ENCODE data around the gene ST13.
A peak's percentile ranks its signal among the peaks of the same experiment; 100 is the strongest.
"Not testable (repeated sequence)": the region's sequence is repeated elsewhere in the genome, so short reads cannot be mapped to it uniquely, and the experiment has no call there.

The ST13 gene

GRCh38 chr22:40834619-40835018 is 21.8 kb downstream of the ST13 start:
- FAIRE-seq = no peak

DNA sequence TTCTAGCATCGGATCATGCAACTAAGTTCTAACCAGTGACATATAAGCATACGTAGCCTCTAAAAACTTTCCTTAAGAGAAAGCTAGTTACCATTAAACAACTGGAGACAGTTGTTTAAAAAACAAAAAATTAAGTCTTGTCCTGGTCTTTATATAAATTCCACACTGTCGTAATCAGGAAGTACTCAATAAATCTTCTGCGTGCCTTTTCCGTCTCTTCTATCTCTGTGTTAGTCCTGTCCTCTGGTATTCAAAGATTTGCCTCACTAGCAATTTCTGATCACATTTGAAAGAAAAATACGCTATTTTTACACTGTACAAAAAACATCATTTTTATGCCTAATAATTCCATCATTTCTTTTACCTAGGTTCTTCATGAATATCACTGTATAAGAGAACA is 27.3 kb downstream of the ST13 start:
- no peak for FAIRE-seq

DNA sequence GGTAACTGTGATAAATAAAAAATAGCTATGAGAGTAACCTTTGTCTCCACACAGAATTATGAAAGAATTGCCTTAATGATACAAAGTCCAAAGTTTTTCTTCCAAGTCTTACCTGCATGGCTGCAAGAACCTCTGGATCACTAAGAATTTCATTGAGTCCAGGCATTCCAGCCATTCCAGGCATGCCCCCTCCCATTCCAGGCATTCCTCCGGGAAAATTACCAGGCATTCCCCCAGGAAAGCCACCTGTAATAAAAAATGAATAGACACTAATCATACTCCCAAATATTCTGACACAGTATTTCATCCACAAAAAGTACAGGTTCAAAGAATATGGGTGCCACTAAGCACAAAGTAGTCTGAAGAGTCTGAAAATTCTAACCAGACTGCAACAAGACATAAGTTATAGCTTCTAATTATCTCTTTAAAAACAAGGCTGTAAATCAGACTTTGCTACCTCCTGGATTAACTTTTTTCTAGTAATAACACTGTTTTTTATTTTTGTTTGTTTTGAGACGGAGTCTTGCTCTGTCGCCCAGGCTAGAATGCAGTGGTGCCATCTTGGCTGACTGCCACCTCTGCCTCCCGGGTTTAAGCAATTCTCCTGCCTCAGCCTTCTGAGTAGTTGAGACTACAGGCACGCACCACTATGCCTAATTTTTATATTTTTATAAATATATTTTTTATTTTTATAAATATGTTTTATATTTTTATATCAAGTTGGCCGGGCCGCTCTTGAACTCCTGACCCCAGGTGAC is 29.3 kb downstream of the ST13 start:
- FAIRE-seq = peak; percentile 85

DNA sequence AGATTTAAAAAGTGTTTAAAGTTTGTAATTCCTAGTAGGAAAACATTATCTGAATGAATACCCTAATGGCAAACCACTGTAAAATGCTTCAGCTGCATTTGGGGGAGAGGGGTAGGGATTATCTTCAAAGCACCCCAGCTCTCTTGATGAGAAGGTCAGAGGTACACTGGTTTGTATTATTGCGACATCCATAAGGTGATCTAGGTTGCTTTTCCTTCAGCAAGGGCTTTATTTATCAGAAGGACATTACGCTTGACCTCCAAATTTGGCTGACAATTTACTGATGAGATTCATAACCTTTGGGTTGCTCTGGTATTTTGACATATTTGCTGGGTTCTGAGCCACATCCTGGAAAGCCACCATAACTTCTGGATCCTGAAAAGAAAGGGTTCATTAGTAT is 30.1 kb downstream of the ST13 start:
- not testable (repeated sequence) for FAIRE-seq

DNA sequence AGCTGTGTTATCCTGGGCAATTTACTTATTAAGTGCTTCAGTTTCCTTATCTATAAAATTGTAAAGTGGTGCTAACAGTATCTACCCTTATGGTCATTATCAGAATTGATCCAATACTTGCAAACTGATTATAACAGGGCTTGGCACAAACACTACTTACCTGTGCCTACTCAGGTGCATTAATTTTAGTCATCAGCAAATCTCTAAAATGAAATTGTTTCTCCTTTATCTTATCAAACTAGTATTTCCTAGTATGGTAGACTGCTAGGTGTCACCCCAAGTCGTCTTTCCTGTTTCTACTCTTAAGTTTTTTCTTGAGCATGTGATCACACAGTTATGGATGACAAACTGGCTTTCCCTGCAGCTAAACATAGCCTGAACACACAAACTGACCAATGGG is 33.0 kb downstream of the ST13 start:
- no peak for FAIRE-seq

DNA sequence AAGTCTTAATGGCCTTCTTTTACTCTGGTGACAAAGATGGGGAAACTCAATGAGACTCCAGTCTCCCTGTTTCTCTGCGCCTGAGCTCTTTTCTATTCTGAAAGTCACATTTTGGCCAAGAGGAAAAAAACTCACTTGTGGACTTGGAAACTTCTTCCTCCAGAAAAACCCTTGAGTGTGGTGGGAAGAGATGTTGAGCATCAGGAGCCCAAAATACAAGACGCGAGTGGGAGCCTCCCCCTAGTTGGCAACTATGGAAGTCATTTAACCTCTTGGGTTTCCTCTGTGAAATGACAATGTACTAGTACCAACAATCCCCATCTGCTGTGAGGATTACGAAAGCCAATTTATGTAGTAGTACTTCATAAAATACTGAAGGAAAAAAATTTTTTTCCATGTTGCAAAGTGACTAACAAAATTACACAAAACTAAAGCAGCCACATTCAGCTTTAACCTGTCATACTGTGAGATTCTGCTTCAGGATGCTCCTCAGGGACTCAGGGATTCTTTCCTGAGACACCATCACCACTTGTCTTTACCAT is 36.8 kb downstream of the ST13 start:
- FAIRE-seq = no peak

DNA sequence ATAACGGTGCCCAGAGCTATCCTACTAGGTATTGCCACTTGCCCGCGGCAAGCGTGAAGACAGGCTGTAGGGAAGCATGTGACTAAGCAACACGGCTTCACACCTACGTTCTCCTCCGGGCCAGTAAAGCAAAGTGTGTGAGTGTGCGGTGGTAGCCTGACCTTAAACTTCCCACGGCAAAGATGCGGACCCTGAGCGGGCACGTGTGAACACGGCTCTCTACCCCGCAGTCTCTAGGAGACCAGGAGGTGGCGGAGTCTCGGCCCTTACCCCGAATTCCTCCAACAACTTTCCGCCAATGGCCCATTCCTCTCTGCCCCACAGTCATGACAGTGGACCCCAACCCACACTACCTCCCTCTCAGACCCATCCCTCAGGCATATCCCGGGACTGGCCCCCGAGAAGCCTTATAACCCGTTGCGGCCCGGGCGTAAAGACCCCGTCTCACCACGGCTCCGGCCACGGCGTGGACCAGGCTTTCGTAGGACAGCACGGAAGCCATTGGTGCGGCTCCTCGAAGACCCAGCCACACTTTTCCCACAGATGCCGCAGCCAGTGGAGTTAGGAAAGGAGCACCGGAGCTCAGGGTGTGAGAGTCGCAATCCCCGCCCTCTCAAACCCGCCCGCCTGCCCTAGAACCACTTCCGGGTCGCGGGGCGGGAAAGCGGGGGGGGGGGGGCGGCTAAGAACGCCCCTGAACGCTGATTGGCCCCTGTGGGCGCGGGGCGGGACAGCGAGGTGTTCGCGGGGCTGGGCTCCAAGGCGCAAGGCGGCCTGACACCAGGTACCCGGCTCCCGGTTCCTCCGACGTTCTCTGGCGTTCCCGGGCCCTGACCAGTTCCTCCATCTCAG is 37.5 kb downstream of the ST13 start, which contains the start of gene SLC25A17:
SLC25A17 (minus strand) TSS at position 600 of the 852 bp plus-strand sequence; CDS start at position 502, 98 bp downstream.
- no peak for FAIRE-seq

DNA sequence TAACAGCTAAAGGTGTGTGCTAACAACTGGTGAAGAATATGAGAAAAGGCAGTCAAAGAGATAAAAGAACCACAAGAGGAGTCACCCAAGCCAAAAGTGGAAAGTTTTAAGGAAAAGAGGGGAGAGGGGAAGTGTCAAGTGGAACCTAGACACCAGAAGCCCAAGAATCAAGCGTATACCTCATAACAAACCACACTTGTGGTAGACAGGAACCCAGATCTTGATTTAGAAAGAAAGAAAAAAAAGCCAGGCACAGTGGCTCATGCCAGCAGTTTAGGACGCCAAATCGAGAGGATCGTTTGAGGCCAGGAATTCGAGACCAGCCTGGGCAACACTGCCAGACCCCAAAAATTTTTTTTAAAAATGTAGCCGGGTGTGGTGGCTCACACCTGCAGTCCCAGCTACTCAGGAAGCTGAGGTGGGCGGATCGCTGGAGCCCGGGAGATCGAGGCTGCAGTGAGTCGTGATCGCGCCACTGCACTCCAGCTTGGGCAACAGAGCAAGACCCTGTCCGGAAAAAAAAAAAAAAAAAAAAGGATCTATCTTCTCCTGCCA is 38.2 kb downstream of the ST13 start:
- no peak for FAIRE-seq

DNA sequence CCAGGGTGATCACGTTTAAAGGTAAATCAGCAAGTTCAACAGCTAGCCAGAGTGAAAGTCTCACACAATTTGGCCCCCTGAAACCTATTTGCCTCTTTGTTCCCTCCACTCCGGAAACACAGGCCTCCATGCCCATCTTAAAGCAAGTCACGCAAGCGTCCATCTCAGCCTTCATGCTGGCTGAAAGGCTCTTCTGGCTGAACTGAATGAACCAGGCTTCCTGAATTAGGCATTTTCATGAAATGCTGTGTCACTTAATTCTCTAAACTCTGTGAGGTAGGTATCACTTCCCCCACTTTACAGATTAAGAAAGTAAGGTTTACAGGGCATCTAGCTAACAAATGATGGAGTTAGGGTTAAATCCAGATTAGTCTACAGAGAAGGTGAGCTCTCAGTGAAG is 38.7 kb downstream of the ST13 start:
- no peak for FAIRE-seq

- no peak for FAIRE-seq
Observed at GRCh38 chr22:40813912-40814315, 42.5 kb downstream of the ST13 start.

DNA sequence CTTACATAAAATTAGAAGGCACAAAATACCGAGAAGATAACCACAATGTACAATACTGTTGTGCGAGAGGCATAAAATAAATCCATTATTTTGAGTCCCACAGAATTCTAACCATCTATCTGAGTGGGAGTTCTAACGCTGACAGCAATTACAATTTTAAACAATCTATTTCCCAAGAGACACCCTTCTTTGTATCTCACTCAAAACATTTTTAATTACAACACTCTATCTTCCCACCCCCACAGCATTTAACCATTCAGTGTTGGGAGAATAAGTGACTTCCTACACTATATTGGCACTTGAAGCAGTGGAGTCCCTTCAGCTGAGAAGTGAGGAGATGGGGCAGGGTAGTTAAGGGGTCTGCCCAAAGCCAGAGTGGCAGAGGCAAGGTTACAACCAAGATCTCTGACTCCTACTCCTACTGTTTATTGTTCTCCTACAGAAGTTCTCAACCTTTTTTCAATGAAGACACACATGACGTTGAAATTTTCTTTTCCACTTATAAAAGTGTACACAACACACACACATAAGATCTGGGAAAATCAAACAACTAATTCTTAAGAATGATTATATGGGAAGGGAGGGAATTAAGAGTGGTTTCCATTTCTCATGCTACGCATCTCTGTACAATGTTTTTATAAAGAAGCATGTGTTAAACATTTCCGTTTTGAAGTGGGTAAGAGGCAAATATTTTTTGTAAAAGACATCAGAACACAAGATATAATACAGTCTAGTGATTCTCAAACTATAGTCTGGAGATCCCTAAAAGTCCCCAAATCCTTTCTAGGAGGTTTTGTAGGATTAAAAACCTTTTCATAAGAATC is 48.2 kb downstream of the ST13 start:
- FAIRE-seq = no peak

DNA sequence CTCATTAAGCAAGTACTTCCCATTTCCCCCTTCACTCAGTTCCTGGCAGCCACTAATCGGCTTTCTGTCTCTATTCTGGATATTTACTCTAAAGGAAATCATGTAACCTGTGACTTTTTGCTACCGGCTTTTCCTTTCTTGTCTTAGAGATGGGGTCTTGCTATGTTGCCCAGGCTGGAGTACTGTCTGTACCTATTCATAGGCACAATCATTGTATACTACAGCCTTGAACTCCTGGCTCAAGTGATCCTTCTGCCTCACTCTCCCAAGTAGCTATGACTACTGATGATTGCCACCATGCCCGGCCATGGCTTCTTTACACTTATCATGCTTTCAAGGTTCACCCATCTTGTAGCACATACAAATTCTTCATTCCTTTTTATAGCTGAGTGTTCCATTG is 49.7 kb downstream of the ST13 start:
- no peak for FAIRE-seq

DNA sequence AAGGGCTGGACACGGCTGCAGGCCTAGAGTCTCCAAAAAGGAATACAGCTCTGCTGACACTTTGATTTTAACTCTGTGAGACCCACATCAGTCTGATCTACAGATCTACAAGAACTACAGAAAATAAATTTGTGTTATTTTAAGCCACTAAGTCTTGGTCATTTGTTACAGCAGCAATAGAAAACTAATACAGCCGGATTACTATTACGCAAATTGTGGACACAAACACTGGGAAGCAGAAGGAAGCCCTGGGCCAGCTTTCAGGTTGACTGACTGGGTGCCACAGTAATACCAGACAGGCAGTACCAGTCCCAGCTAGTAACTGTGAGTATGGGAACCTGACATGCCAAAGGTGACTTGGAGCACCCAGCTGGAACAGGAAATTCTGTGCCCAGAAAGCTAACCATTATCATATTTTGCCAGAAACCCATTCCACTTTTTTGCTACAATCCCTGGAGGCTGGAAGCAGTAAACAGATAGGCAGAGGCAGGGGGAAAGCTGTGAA is 50.7 kb downstream of the ST13 start:
- no peak for FAIRE-seq

DNA sequence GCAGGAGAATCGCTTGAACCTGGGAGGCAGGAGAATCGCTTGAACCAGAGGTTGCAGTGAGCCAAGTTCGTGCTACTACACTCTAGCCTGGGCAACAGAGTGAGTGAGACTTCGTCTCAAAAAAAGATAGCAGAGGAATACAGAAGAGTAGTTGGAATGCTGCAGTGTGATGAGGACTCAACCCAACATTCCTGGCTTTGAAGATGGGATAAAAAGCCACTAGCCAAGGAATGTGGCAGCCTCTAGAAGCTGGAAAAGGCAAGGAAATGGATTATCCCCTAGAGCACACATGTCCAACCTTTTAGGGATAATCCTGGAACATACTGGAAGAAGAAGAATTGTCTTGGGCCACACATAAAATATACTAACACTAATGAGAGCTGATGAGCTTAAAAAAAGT is 51.2 kb downstream of the ST13 start:
- no peak for FAIRE-seq

- FAIRE-seq = no peak
Observed at GRCh38 chr22:40803321-40803720, 53.1 kb downstream of the ST13 start.

DNA sequence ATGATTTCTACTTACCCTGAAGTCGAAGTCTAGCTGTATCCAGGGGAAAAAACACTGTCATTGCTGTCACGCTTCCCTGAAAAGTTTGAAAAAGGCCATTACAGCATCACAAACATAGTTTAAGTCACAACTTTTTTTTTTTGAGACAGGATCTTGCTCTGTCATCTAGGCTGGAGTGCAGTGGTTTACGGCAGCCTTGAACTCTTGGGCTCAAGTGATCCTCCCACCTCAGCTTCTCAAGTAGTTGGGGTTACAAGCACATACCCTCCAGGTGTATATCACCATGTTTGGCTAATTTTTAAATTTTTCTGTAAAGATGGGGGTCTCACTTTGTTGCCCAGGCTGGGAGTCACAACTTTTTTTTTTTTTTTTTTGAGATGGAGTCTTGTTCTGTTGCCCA is 57.4 kb downstream of the ST13 start:
- FAIRE-seq = no peak

- no peak for FAIRE-seq
Observed at GRCh38 chr22:40797427-40797826, 59.0 kb downstream of the ST13 start.

- FAIRE-seq = no peak
Observed at GRCh38 chr22:40792451-40792850, 64.0 kb downstream of the ST13 start.

DNA sequence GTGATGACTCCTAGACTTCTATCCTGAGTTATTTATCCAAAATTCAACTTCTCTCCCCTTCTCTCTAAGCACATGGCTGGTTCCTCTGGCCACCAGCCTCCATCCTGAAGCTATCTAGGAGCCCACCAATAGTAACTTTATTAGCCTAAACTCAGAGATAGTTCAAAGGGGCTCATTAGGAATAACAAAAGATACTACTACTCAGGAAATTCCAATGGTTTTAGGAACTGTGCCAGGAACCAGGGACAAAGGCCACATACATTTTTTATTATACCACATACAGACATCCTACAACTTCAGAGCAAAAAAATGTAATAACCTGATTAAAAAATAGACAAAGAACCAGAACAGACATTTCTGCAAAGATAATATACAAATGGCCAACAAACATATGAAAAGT is 65.2 kb downstream of the ST13 start:
- no peak for FAIRE-seq

DNA sequence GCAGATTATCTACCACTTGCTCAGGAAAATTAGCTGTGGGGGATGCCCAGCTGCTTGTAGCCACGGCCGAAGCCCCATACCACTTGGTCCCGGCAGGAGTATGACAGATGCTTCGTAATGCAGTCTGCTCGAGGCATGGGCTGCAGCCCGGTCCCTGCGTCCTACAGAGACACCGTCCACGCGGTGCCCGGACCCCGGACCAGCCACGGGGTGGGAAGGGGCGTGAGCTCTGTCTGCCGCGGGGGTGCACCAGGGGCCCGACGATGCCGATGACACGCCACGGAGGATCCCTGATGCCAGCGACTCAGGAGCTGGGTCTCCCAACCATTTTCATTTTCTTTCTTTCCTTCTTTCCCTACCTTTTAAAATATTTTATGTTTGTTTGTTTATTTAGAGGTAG is 67.3 kb downstream of the ST13 start:
- no peak for FAIRE-seq

DNA sequence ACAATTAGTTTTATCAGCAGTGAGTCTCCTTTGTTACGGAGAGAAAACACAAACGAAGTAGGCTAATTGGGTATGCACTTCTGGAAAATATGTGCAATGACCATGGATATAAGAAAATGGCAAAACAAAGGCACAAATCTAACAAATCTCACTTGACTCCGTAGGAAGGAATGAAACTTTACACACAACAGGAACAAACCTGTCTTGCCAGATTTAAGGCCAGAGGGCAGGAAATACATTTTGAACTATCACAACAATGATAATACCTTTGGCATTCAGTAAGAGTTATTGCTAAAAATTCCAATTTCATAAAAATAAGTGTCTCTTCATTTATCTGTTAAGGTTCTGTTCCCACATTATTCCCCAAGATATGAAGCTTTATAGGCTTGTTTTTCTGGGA is 73.9 kb downstream of the ST13 start:
- FAIRE-seq = no peak

DNA sequence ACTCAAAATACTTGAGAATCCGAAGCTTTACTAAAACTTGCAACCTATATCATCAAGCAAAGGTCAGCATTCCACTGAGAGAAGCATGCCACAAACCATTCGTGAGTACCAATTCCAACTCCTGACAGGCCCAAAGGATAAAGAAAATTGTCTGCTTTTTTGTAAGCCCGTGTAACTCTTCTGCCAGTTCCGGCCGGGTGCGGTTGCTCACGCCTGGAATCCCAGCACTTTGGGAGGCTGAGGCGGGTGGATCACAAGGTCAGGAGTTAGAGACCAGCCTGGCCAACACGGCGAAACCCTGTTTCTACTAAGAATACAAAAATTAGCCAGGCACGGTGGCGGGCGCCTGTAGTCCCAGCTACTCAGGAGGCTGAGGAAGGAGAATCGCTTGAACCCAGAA is 74.7 kb downstream of the ST13 start:
- FAIRE-seq = not testable (repeated sequence)
